ENCODE data around the gene IGFL1.
"Not testable (repeated sequence)": the region's sequence is repeated elsewhere in the genome, so short reads cannot be mapped to it uniquely, and the experiment has no call there.

IGFL1 gene

GRCh38 chr19:46239193-46240024 lies 9.9 kb downstream of the IGFL1 start:
- no peak overlapping the region for H3K4me3 ChIP-seq (replicated peaks; ENCODE audit: low read depth, low read length)
- DNase-seq (ENCODE audit: extremely low read depth, low read depth) = no peak
- no peak for TF ChIP-seq CTCF (IDR thresholded peaks at IDR 0.05; ENCODE audit: low read depth, low read length, missing control alignments)

GRCh38 chr19:46240693-46241092 lies 11.2 kb downstream of the IGFL1 start:
- TF ChIP-seq CTCF (IDR thresholded peaks at IDR 0.05; ENCODE audit: low read depth, low read length, missing control alignments) = no peak
- no peak overlapping the region for H3K4me3 ChIP-seq (replicated peaks; ENCODE audit: low read depth, low read length)
- DNase-seq (ENCODE audit: extremely low read depth, low read depth) = no peak

GRCh38 chr19:46241626-46242025 lies 12.1 kb downstream of the IGFL1 start:
- no peak for DNase-seq (ENCODE audit: extremely low read depth, low read depth)
- no peak for TF ChIP-seq CTCF (IDR thresholded peaks at IDR 0.05; ENCODE audit: low read depth, low read length, missing control alignments)

GRCh38 chr19:46243081-46243654 lies 13.6 kb downstream of the IGFL1 start:
- DNase-seq (ENCODE audit: extremely low read depth, low read depth); H3K4me3 ChIP-seq (replicated peaks; ENCODE audit: low read depth, low read length): not testable (repeated sequence)

More at GRCh38 chr19:46241626-46242025, 12.1 kb downstream of the IGFL1 start:
- no peak overlapping the region for H3K4me3 ChIP-seq (replicated peaks; ENCODE audit: low read depth, low read length)

- no peak for TF ChIP-seq CTCF (IDR thresholded peaks at IDR 0.05; ENCODE audit: low read depth, low read length, missing control alignments)
- DNase-seq (ENCODE audit: extremely low read depth, low read depth) = no peak
These were observed 20.7 kb downstream of the IGFL1 start for GRCh38 chr19:46250076-46250735.

GRCh38 chr19:46251416-46251815 lies 21.9 kb downstream of the IGFL1 start:
- no peak overlapping the region for H3K4me3 ChIP-seq (replicated peaks; ENCODE audit: low read depth, low read length)
- DNase-seq (ENCODE audit: extremely low read depth, low read depth) = no peak
- TF ChIP-seq CTCF (IDR thresholded peaks at IDR 0.05; ENCODE audit: low read depth, low read length, missing control alignments) = no peak

More at GRCh38 chr19:46250076-46250735, 20.7 kb downstream of the IGFL1 start:
- H3K4me3 ChIP-seq (replicated peaks; ENCODE audit: low read depth, low read length) = no peak overlapping the region

GRCh38 chr19:46254776-46255175 lies 25.2 kb downstream of the IGFL1 start:
- DNase-seq (ENCODE audit: extremely low read depth, low read depth) = no peak
- H3K4me3 ChIP-seq (replicated peaks; ENCODE audit: low read depth, low read length) = no peak overlapping the region
- no peak for TF ChIP-seq CTCF (IDR thresholded peaks at IDR 0.05; ENCODE audit: low read depth, low read length, missing control alignments)
